Central memory CD8-positive, alpha-beta T cell (primary cell): ENCODE measurements around the gene TMCO4.
A peak's percentile ranks its signal among the peaks of the same experiment; 100 is the strongest.

Source experiments
- ATAC-seq: fragments of 150-1000 bp; cut with Tn5 transposase; replicated peaks from 2 replicates; pipeline ENCODE4 v1.10.0; 2022; ENCODE audit warnings: mild to moderate bottlenecking, moderate FRiP score, moderate number of reproducible peaks; ENCODE audit not compliant: poor library complexity, severe bottlenecking; ENCODE audit errors: extremely low read depth
- DNase-seq, 2 donors: peaks; one replicate each; pipeline ENCODE4 v3.0.0; 2021; ENCODE audit warnings: low spot score in 2 of 2
- H3K27ac Mint-ChIP-seq: one replicate; pipeline ENCODE4 v1.8.0; 2022; ENCODE audit warnings: low read depth, mild to moderate bottlenecking, moderate library complexity, mixed read lengths
- H3K27me3 Mint-ChIP-seq: one replicate; pipeline ENCODE4 v1.8.0; 2022; ENCODE audit warnings: mixed read lengths
- H3K36me3 Mint-ChIP-seq: one replicate; pipeline ENCODE4 v1.8.0; 2022; ENCODE audit warnings: mild to moderate bottlenecking, moderate library complexity, mixed read lengths; ENCODE audit not compliant: insufficient read depth
- H3K4me1 Mint-ChIP-seq: one replicate; pipeline ENCODE4 v1.8.0; 2022; ENCODE audit warnings: mixed read lengths
- H3K4me3 Mint-ChIP-seq: one replicate; pipeline ENCODE4 v1.8.0; 2022; ENCODE audit warnings: mild to moderate bottlenecking, moderate library complexity, mixed read lengths
- H3K9me3 Mint-ChIP-seq: one replicate; pipeline ENCODE4 v1.8.0; 2022; ENCODE audit warnings: mixed read lengths

The TMCO4 gene

DNA sequence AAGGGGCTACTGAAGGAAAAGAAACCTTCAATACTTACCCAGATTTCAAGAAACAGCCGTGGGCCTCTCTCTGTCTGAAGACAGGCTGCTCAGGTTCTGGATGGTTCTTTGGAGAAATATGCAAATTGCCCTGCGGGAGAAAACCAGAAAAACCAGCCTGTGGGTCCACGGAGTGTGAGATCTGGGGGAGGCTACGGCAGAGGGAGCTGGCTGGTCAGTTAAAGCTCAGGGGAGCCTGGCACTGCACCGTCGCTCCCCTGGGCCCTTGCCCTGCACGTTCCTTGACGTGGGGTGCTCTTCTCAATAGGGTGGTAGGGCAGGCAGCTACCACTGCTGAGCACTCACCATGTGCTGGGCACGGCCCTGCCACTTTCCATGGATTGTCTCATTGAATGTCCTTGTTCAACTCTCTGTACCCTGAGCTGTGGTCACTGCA lies 12.7 kb downstream of the TMCO4 start:
- Mint-ChIP-seq H3K4me1 (peaks cover 18% of the 10 kb centered on the region), H3K27me3 (no peaks in the 10 kb centered on the region), H3K27ac (no peak overlapping the region), H3K9me3 (no peaks in the 10 kb centered on the region), H3K4me3 (no peak overlapping the region), H3K36me3 (peaks cover 9% of the 10 kb centered on the region)
- no peak for ATAC-seq
- no peak for DNase-seq

DNA sequence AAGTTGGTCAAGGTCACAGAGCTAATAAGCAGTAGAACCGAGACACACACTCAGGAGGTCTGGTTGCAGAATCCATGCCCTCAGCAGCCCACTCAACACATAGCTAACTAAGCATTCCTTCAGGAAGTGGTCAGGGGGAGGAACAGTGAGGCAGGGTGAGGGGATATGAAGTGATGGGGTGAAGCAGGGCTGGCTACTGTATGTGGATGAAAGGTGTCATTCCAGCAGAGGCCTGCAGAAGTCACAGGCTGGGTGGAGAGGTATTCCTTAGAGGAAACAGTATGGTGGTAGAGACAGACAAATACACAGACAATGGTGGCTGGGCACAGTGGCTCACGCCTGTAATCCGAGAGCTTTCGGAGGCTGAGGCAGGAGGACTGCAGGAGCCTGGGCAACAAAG lies 14.1 kb downstream of the TMCO4 start:
- DNase-seq: no peak
- Mint-ChIP-seq H3K27me3 (no peaks in the 10 kb centered on the region), H3K36me3 (peaks cover 9% of the 10 kb centered on the region), H3K4me1 (peaks cover 14% of the 10 kb centered on the region), H3K4me3 (no peak overlapping the region), H3K9me3 (no peaks in the 10 kb centered on the region), H3K27ac (no peak overlapping the region)
- ATAC-seq: no peak

- ATAC-seq: no peak
Measured at GRCh38 chr1:19780267-19780877, 19.3 kb downstream of the TMCO4 start.

GRCh38 chr1:19776933-19777332 lies 22.8 kb downstream of the TMCO4 start:
- ATAC-seq (no peak), DNase-seq (no peak)
- no peaks in the 10 kb centered on the region for H3K9me3 Mint-ChIP-seq
- H3K4me1 Mint-ChIP-seq: no peaks in the 10 kb centered on the region
- H3K27me3 Mint-ChIP-seq: no peaks in the 10 kb centered on the region
- peaks cover 21% of the 10 kb centered on the region for H3K36me3 Mint-ChIP-seq
- H3K4me3 Mint-ChIP-seq: no peak overlapping the region
- H3K27ac Mint-ChIP-seq: no peak overlapping the region

More at GRCh38 chr1:19780267-19780877, 19.3 kb downstream of the TMCO4 start:
- no peak overlapping the region for H3K4me3 Mint-ChIP-seq
- DNase-seq: no peak
- H3K9me3 Mint-ChIP-seq: no peaks in the 10 kb centered on the region
- no peaks in the 10 kb centered on the region for H3K27me3 Mint-ChIP-seq
- no peak overlapping the region for H3K27ac Mint-ChIP-seq
- H3K4me1 Mint-ChIP-seq: peaks cover 3% of the 10 kb centered on the region
- H3K36me3 Mint-ChIP-seq: peaks cover 21% of the 10 kb centered on the region

- DNase-seq (no peak), ATAC-seq (no peak)
- H3K9me3 Mint-ChIP-seq: no peaks in the 10 kb centered on the region
- no peaks in the 10 kb centered on the region for H3K27me3 Mint-ChIP-seq
- no peak overlapping the region for H3K27ac Mint-ChIP-seq
- H3K36me3 Mint-ChIP-seq: peaks cover 21% of the 10 kb centered on the region
- H3K4me1 Mint-ChIP-seq: no peaks in the 10 kb centered on the region
- no peak overlapping the region for H3K4me3 Mint-ChIP-seq
Measured at GRCh38 chr1:19776287-19776686, 23.4 kb downstream of the TMCO4 start.

- H3K4me3 Mint-ChIP-seq: no peak overlapping the region
- no peaks in the 10 kb centered on the region for H3K27me3 Mint-ChIP-seq
- H3K27ac Mint-ChIP-seq: no peak overlapping the region
- H3K36me3 Mint-ChIP-seq: peaks cover 21% of the 10 kb centered on the region
- DNase-seq (no peak), ATAC-seq (no peak)
- H3K9me3 Mint-ChIP-seq: no peaks in the 10 kb centered on the region
- no peaks in the 10 kb centered on the region for H3K4me1 Mint-ChIP-seq
Measured at GRCh38 chr1:19775831-19776230, 23.9 kb downstream of the TMCO4 start.

DNA sequence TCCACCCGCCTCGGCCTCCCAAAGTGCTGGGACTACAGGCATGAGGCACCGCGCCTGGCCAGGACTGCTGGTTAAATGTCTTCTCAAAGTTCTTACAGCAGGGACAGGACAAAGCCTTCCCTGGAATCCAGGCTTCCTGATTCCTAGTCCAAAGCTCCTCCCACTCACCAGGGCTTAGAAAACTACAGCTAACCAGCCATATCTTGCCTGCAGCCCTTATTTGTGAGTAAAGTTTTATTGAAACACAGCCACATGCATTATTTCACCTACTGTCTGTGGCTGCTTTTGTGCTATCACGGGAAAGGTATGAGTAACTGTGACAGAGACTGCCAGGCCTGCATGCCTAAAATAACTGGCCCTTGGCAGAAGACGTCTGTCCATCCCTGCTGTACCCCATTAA lies 24.4 kb downstream of the TMCO4 start:
- DNase-seq (no peak), ATAC-seq (no peak)
- H3K9me3 Mint-ChIP-seq: no peaks in the 10 kb centered on the region
- no peak overlapping the region for H3K27ac Mint-ChIP-seq
- H3K36me3 Mint-ChIP-seq: peaks cover 21% of the 10 kb centered on the region
- H3K4me3 Mint-ChIP-seq: no peak overlapping the region
- H3K27me3 Mint-ChIP-seq: no peaks in the 10 kb centered on the region
- H3K4me1 Mint-ChIP-seq: no peaks in the 10 kb centered on the region

DNA sequence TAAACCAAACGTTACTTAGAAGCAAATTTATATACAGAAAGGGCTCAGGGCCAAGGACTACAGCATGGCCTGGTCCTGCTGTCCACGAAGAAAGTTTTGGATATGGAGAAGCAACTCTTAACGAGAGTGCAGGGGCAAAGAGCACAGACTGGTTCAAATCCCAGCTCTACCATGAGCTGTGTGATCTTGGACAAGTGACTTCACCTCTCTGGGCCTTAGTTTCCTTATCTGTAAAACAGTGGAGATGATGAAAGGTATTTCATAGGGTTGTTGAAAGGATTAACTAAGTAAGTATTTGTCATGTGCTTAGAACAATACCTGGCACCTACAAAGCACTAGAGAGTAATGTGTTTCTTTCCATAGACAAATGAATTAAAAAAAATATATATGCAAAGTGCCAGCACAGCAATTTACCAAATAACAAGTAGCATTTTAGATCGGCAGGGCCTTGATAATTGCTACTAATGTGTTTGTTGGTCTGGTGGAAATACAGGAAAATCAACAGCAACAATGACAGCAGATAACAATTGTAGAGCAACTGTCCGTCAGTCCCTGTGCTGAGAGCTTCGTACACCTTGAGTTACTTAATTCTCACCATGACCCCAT lies 25.4 kb downstream of the TMCO4 start:
- no peak for DNase-seq
- H3K36me3 Mint-ChIP-seq: peaks cover 17% of the 10 kb centered on the region
- no peak overlapping the region for H3K27ac Mint-ChIP-seq
- no peaks in the 10 kb centered on the region for H3K27me3 Mint-ChIP-seq
- no peaks in the 10 kb centered on the region for H3K9me3 Mint-ChIP-seq
- H3K4me3 Mint-ChIP-seq: no peak overlapping the region
- no peak for ATAC-seq
- H3K4me1 Mint-ChIP-seq: peaks cover 3% of the 10 kb centered on the region

DNA sequence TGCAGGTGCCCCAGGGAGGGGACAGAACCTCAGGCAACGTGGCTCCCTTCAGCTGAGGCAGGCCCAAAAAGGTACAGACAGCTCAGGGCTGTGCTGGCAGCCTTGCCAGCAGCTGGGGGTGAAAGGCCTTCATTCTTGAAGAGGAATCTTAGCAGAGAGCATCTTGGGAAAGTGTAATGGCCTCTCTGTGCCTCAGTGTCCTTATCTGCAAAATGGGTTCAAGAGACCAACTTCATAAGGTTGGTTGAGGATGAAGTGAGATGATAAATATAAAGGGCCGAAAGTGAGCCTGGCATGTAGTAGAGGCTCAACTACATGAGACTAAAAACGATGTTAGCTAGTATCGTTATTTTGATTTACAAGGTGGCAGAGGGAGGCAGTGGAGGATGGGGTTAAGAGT lies 26.2 kb downstream of the TMCO4 start:
- no peaks in the 10 kb centered on the region for H3K9me3 Mint-ChIP-seq
- no peak overlapping the region for H3K4me3 Mint-ChIP-seq
- peaks cover 5% of the 10 kb centered on the region for H3K4me1 Mint-ChIP-seq
- no peak overlapping the region for H3K27ac Mint-ChIP-seq
- peaks cover 12% of the 10 kb centered on the region for H3K36me3 Mint-ChIP-seq
- H3K27me3 Mint-ChIP-seq: no peaks in the 10 kb centered on the region
- ATAC-seq (no peak), DNase-seq (no peak)

DNA sequence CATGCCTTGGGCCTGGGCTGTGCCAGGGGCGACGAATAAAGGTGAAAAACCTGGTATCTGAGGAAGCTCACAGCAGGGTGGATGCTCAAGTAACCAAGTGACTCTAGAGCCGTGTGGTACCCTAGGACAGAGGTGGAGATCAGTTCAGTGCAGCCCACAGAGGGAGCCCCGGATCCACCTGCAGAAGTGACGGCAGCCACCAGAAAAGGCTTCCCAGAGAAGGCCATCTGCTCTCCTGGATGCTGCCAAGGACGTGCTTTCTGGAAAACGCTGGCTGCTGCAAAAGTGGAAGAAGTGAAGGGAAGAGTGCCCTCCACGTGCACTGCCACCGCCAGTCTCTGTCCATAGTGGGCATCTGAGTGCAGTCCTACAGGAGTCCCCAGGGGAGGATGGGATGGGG lies 27.7 kb downstream of the TMCO4 start:
- peaks cover 11% of the 10 kb centered on the region for H3K36me3 Mint-ChIP-seq
- ATAC-seq: no peak
- H3K27me3 Mint-ChIP-seq: no peaks in the 10 kb centered on the region

GRCh38 chr1:19771350-19771749 lies 28.4 kb downstream of the TMCO4 start:
- Mint-ChIP-seq H3K9me3 (no peaks in the 10 kb centered on the region), H3K4me1 (peaks cover 5% of the 10 kb centered on the region), H3K27ac (no peak overlapping the region), H3K27me3 (no peaks in the 10 kb centered on the region), H3K4me3 (no peak overlapping the region), H3K36me3 (peaks cover 9% of the 10 kb centered on the region)
- DNase-seq (no peak), ATAC-seq (no peak)

More for the DNA sequence above, 27.7 kb downstream of the TMCO4 start:
- Mint-ChIP-seq H3K4me1 (peaks cover 5% of the 10 kb centered on the region), H3K4me3 (no peak overlapping the region), H3K27ac (peak overlapping the region; percentile 41), H3K9me3 (no peaks in the 10 kb centered on the region)
- DNase-seq: no peak

DNA sequence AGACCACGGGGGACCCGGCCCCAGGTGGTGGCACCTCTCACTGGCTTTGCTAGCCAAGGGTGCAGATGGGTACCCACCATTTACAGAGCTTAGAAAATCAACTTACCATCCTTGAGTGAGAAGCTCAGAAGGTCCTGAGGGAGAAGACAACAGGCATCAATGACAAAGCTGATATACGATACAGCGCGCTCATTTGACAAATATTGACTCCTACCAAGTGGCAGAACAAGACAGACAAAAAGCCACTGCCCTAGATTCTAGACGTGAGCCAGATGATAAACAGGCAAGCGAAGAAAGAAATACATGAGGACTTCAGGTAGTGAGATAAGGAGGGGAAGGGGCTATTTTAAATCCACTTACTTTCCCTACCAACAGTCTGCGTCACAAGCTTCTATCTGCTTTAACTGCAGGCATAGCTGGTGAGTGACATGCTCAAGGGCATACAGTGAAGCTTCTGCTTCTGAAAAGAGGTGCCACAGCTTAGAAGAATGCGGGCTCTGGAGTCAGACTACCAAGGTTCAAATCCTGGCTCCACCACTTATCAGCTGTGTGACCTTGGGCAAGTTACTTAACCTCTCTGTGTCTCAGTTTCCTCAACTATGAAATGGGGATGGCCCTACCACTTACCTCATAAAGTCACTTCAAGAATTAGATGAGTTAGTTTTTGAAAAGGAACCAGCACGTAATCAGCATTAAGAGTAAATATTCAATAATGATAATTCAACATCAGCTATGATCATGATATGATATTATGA lies 29.1 kb downstream of the TMCO4 start:
- Mint-ChIP-seq H3K4me3 (no peak overlapping the region), H3K27me3 (no peaks in the 10 kb centered on the region), H3K36me3 (peaks cover 9% of the 10 kb centered on the region), H3K4me1 (peaks cover 5% of the 10 kb centered on the region), H3K9me3 (no peaks in the 10 kb centered on the region), H3K27ac (no peak overlapping the region)
- DNase-seq (no peak), ATAC-seq (no peak)
